Activated effector memory CD4-positive, alpha-beta T cell treated with anti-CD3 and anti-CD28 coated beads, Interleukin-2, amount 50 U/mL, for 16 hours (primary cell): ENCODE data around the gene ZRANB2.

Source experiments
- DNase-seq: peaks from one replicate; pipeline ENCODE4 v3.0.0-alpha.2; 2020

Gene ZRANB2

GRCh38 chr1:71068325-71069240, 12.3 kb downstream of the ZRANB2 start:
- no peak for DNase-seq

GRCh38 chr1:71054791-71055190, 26.0 kb downstream of the ZRANB2 start:
- no peak for DNase-seq

- no peak for DNase-seq
Observed at GRCh38 chr1:71054281-71054731, 26.5 kb downstream of the ZRANB2 start.

- DNase-seq, result no peak
Observed at GRCh38 chr1:71053758-71054157, 27.1 kb downstream of the ZRANB2 start.

- no peak for DNase-seq
Observed at GRCh38 chr1:71053146-71053545, 27.7 kb downstream of the ZRANB2 start.

- no peak for DNase-seq
Observed at GRCh38 chr1:71049951-71050598, 30.8 kb downstream of the ZRANB2 start.

- peak; percentile 81 for DNase-seq
Observed at GRCh38 chr1:71047635-71048607, 32.9 kb downstream of the ZRANB2 start, which contains the start of gene PTGER3. TSS of gene PTGER3 (minus strand) at chr1:71047816. CDS start at chr1:71047577, 239 bp downstream.

GRCh38 chr1:71046891-71047634, 33.8 kb downstream of the ZRANB2 start:
- DNase-seq, result peak; percentile 67

- no peak for DNase-seq
Observed at GRCh38 chr1:71045463-71046028, 35.3 kb downstream of the ZRANB2 start.

GRCh38 chr1:71044833-71045232, 36.0 kb downstream of the ZRANB2 start:
- DNase-seq, result no peak

- DNase-seq, result no peak
Observed at GRCh38 chr1:71043065-71043464, 37.8 kb downstream of the ZRANB2 start.

- DNase-seq, result no peak
Observed at GRCh38 chr1:71041806-71042205, 39.0 kb downstream of the ZRANB2 start.

GRCh38 chr1:71039661-71040262, 41.1 kb downstream of the ZRANB2 start:
- DNase-seq, result no peak

- DNase-seq, result no peak
Observed at GRCh38 chr1:71038942-71039341, 41.9 kb downstream of the ZRANB2 start.

GRCh38 chr1:71037829-71038620, 42.8 kb downstream of the ZRANB2 start:
- no peak for DNase-seq

- no peak for DNase-seq
Observed at GRCh38 chr1:71037066-71037465, 43.8 kb downstream of the ZRANB2 start.

- no peak for DNase-seq
Observed at GRCh38 chr1:71033136-71033535, 47.7 kb downstream of the ZRANB2 start.

- no peak for DNase-seq
Observed at GRCh38 chr1:71031426-71031825, 49.4 kb downstream of the ZRANB2 start.

- no peak for DNase-seq
Observed at GRCh38 chr1:71030026-71030425, 50.8 kb downstream of the ZRANB2 start.

- no peak for DNase-seq
Observed at GRCh38 chr1:71028981-71029380, 51.9 kb downstream of the ZRANB2 start.
